ENCODE data around the gene PPARD.

DNA sequence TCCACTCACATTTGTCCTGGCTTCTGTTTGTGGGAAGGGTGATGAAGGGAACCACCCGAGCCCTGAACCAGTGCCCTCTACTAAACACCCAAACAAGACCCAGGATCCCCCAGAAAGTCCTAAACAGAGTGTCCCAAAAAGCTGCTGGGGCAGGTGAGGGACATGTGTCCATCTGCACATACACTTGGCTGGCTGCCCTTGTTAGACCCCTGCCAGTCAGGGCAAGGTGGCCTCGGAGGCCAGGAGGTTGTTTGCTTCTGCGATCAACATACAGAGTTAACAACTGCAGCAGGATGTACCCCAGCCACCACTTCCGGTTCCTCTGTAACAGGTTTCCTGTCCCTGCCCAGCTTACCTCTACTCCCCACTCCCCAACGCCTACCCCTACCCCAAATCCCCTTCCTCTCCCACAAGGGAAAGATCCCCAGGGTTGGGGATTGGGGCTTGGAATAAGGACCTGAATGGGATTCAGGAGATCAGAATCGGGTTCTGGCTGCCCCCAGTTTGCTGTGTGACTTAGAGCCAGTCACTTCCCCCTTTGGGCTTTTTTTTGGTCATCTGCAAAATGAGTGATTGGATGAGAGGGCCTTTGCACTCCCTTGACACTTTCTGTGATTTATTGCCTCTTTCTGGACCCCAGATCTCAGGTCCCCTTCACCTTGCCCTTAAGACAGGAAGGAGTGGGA is 30.8 kb upstream of the PPARD start:
- TF ChIP-seq, protein P1, sequence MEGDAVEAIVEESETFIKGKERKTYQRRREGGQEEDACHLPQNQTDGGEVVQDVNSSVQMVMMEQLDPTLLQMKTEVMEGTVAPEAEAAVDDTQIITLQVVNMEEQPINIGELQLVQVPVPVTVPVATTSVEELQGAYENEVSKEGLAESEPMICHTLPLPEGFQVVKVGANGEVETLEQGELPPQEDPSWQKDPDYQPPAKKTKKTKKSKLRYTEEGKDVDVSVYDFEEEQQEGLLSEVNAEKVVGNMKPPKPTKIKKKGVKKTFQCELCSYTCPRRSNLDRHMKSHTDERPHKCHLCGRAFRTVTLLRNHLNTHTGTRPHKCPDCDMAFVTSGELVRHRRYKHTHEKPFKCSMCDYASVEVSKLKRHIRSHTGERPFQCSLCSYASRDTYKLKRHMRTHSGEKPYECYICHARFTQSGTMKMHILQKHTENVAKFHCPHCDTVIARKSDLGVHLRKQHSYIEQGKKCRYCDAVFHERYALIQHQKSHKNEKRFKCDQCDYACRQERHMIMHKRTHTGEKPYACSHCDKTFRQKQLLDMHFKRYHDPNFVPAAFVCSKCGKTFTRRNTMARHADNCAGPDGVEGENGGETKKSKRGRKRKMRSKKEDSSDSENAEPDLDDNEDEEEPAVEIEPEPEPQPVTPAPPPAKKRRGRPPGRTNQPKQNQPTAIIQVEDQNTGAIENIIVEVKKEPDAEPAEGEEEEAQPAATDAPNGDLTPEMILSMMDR (IDR thresholded peaks at IDR 0.05; ENCODE audit: poor library complexity) = no peak
- no peak for TF ChIP-seq EZH2phosphoT487 (IDR thresholded peaks at IDR 0.05; ENCODE audit: low read depth, severe bottlenecking, unreplicated experiment)
